HT-29 (cell line): Measurements from ENCODE around the gene DDX3X. TPM values are rescaled to one million over a fixed set of nuclear protein-coding genes. Genes with fewer than 3 reads are reported as not detected.

ENCODE experiments used
- DNase-seq: peaks from one replicate; pipeline ENCODE4 v3.0.0-alpha.2; 2015; ENCODE audit warnings: low spot score
- total RNA-seq: library from RNA; depleted of rRNA; stranded (reverse); fragments of >200 nt; shearing (Covaris generic); gene quantifications from 2 replicates; pipeline ENCODE4 v1.2.3, GENCODE V29; 2014

The DDX3X gene
- total RNA-seq, 1 experiment from 2014 or later: 100 TPM

DNA sequence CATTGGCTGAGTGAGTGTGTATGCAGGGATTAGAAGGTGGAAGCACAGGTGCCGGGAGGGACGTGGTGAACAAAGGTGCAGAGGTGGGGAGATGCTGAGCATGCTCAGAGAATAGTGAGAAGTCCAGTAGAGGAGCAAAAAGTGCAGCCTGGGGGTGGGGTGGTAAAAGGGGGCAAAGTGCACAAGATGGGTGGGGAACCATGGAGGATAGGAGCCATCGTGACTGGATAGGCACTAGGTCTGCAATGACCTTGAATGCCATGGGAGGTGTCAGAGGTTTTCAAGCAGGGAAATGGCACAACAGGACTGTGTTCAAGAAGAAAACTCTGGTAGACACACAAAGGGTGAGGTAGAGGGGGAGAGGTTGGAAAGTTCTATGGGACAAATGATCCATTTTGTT, 6.6 kb upstream of the DDX3X start:
- DNase-seq: no peak

- DNase-seq: no peak
Measured at GRCh38 chrX:41329101-41329500, 4.9 kb upstream of the DDX3X start.

DNA sequence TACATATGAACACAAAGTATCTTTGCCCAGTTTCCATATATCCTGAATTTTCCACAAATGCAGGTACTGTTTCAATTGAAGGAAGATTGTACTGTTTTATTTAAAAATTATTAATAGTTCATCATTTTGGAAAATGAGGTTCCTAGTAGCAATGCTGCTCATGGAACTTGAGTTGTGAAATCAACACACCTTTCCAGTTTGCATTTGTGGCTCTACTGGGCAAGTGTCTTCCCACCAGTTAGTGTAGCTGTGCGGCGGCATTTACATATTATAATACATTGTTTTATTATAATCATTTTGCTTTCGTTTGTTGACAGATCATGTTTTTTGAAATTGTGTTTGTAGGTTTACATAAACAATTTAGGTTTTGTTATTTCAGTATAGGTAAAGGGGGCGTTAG, 2.0 kb upstream of the DDX3X start:
- DNase-seq: no peak

GRCh38 chrX:41332408-41333002, 1.5 kb upstream of the DDX3X start:
- no peak for DNase-seq

GRCh38 chrX:41333003-41333743, 789 bp upstream of the DDX3X start:
- peak; percentile 61 for DNase-seq

GRCh38 chrX:41334363-41335197, 618 bp downstream of the DDX3X start:
- DNase-seq: peak; percentile 72

- no peak for DNase-seq
Measured at GRCh38 chrX:41335198-41335957, 1.4 kb downstream of the DDX3X start.

DNA sequence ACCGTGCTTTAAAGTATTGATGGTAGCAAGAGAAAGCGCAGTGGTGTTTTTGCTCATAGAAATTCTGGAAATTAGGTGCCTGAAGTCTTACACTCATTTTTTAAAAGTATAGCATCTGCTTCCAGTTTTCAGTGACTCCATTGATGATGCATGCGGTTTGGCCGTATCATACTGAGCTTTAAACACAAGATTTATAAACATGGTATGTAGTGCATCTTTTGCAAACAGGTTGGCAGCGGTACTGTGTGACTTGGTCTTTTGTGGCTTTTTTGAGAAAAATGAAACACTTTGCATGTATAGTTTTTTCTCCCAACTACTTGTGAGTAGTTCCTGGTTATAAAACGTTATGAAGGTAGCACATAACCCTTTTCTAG, 2.0 kb downstream of the DDX3X start:
- DNase-seq: no peak

DNA sequence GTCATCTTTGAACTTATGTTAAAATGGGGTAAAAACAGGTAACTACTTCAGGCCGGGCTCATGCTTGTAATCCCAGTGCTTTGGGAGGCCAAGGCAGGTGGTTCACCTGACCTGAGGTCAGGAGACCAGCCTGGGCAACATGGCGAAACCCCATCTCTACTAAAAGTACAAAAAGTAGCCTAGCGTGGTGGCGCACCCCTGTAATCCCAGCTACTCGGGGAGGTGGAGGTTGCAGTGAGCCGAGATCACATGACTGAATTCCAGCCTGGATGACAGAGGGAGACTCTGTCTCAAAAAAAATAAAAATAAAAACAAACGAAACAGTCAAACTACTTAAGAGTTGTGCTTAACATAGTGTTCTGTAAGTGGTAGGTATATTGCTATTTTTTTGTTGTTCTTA, 2.5 kb downstream of the DDX3X start:
- DNase-seq: no peak

DNA sequence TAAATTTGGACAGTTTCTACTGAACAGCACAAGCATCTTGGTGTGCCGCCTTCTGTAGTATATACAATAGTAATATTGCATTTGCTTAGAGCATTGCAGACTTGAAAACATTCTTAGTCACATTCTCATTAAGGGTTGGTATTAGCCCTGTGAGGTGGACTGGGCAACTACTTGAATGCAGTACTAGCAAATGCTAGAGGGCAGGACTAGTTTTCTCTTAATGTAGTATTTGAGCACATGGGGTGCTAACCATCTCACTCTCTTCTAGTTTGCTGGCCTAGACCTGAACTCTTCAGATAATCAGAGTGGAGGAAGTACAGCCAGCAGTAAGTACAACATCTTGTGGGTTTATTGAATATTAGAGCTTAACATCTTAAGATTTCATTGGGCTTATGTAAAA, 3.2 kb downstream of the DDX3X start:
- DNase-seq: no peak

DNA sequence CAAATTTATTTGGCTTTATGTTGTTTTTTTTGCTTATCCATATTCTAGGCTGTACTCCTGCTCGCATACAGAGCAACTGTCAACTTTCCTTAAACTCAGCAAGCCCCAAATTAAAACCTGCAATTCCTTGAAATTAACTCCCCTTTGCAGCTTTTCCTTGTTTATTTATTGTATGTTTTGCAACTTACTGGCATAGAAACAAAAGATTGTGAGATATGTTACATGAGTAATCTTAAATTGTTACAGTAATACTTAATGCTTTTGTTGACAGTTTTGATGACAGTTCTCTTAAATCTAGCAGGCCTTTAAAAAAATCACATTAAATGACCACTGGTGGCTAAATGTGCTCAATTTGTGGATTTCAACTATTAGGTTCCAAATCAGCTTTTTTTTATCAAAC, 4.5 kb downstream of the DDX3X start:
- DNase-seq: no peak

- no peak for DNase-seq
Measured at GRCh38 chrX:41339148-41339547, 5.2 kb downstream of the DDX3X start.

- DNase-seq: no peak
Measured at GRCh38 chrX:41344053-41344452, 10.1 kb downstream of the DDX3X start.

GRCh38 chrX:41347186-41347585, 13.2 kb downstream of the DDX3X start:
- no peak for DNase-seq

GRCh38 chrX:41348551-41348950, 14.6 kb downstream of the DDX3X start:
- DNase-seq: no peak

- DNase-seq: peak; percentile 25
Measured at GRCh38 chrX:41350150-41350975, 16.4 kb downstream of the DDX3X start.

DNA sequence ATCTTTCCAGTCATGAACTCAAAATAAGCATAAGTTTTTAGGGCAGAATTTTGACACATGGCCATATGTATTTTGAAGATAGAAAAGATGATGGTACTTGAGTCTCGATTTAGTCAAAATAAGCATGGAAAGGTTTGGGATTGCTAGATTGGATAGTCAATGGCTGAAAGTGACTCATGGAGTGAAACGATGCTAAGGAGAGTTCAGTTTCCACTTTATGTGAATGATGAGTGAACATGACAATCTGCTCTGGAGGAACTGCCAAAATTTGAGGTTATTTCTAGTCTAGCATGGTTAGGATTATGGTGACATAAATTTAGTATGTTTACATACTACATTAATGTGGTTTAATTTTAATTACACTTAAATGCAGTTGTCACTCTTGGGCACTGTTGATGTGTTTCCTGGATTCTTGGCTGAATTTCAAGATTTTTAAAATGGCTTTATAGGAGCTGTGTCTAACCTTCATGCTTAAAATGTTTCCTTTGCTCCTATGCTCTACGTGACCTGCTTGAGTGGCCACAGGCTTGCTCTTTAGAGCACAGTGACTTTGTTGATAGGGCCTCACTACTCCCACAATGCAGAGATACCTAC, 17.1 kb downstream of the DDX3X start:
- no peak for DNase-seq

DNA sequence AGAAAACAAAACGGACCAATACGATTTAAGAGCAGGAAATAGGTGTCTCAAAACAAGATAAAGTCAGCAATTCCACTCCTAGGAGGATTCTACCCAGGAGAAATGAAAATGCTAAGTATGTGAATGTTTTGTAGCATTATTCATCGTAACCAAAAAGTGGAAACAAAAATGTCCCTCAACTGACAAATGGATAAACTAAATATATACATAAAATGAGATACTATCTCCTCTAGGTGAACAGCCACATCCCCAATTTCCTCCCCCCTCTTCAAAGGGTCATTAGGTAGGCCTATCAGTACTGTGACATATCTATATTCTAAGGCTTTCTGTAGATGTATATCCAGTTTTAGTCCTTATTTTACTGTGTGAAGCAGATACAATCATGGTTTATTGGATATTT, 18.0 kb downstream of the DDX3X start:
- peak; percentile 13 for DNase-seq

GRCh38 chrX:41352329-41352838, 18.4 kb downstream of the DDX3X start:
- peak; percentile 6 for DNase-seq

- no peak for DNase-seq
Measured at GRCh38 chrX:41353985-41354384, 20.0 kb downstream of the DDX3X start.
